ENCODE measurements around the gene TRIM69. TPM values are rescaled to one million over a fixed set of nuclear protein-coding genes. Genes with fewer than 3 reads are reported as not detected.
A peak's percentile ranks its signal among the peaks of the same experiment; 100 is the strongest.
"Not testable (repeated sequence)": the region's sequence is repeated elsewhere in the genome, so short reads cannot be mapped to it uniquely, and the experiment has no call there.

Gene TRIM69, protein sequence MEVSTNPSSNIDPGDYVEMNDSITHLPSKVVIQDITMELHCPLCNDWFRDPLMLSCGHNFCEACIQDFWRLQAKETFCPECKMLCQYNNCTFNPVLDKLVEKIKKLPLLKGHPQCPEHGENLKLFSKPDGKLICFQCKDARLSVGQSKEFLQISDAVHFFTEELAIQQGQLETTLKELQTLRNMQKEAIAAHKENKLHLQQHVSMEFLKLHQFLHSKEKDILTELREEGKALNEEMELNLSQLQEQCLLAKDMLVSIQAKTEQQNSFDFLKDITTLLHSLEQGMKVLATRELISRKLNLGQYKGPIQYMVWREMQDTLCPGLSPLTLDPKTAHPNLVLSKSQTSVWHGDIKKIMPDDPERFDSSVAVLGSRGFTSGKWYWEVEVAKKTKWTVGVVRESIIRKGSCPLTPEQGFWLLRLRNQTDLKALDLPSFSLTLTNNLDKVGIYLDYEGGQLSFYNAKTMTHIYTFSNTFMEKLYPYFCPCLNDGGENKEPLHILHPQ
- 10 to 100 TPM; 19.9 to 28.4 (median 22.6) TPM for polyA plus RNA-seq (ENCODE audit: insufficient read depth in 1 of 5, insufficient read length in 5 of 5, low replicate concordance in 1 of 5)
- long read RNA-seq, donor 1, transcript TRIM69-207 (2 exons, 3,190 nt) = major isoform, 10 of 10 reads
- long read RNA-seq, donor 1, partial matches to known transcripts = 0 of 10 reads
- long read RNA-seq, donor 1, other reads (novel, unspliced or antisense) = 0 of 10 reads
- long read RNA-seq, donor 2, transcript TRIM69-207 (2 exons, 3,190 nt) = major isoform, 6 of 6 reads
- long read RNA-seq, donor 2, partial matches to known transcripts = 0 of 6 reads
- long read RNA-seq, donor 2, other reads (novel, unspliced or antisense) = 0 of 6 reads
- long read RNA-seq, donor 3, transcript TRIM69-207 (2 exons, 3,190 nt) = major isoform, 9 of 9 reads
- long read RNA-seq, donor 3, partial matches to known transcripts = 0 of 9 reads
- long read RNA-seq, donor 3, other reads (novel, unspliced or antisense) = 0 of 9 reads
- long read RNA-seq, donor 4, transcript TRIM69-207 (2 exons, 3,190 nt) = major isoform, 8 of 8 reads
- long read RNA-seq, donor 4, partial matches to known transcripts = 0 of 8 reads
- long read RNA-seq, donor 4, other reads (novel, unspliced or antisense) = 0 of 8 reads
- long read RNA-seq, donor 5, transcript TRIM69-207 (2 exons, 3,190 nt) = major isoform, 12 of 12 reads
- long read RNA-seq, donor 5, partial matches to known transcripts = 0 of 12 reads
- long read RNA-seq, donor 5, other reads (novel, unspliced or antisense) = 0 of 12 reads
- long read RNA-seq, donor 6, transcript TRIM69-207 (2 exons, 3,190 nt) = major isoform, 16 of 16 reads
- long read RNA-seq, donor 6, partial matches to known transcripts = 0 of 16 reads
- long read RNA-seq, donor 6, other reads (novel, unspliced or antisense) = 0 of 16 reads
- long read RNA-seq, donor 7, transcript TRIM69-207 (2 exons, 3,190 nt) = major isoform, 5 of 5 reads
- long read RNA-seq, donor 7, partial matches to known transcripts = 0 of 5 reads
- long read RNA-seq, donor 7, other reads (novel, unspliced or antisense) = 0 of 5 reads
- long read RNA-seq, donor 8, partial matches to known transcripts = 0 of 2 reads
- long read RNA-seq, donor 8, other reads (novel, unspliced or antisense) = 0 of 2 reads

DNA sequence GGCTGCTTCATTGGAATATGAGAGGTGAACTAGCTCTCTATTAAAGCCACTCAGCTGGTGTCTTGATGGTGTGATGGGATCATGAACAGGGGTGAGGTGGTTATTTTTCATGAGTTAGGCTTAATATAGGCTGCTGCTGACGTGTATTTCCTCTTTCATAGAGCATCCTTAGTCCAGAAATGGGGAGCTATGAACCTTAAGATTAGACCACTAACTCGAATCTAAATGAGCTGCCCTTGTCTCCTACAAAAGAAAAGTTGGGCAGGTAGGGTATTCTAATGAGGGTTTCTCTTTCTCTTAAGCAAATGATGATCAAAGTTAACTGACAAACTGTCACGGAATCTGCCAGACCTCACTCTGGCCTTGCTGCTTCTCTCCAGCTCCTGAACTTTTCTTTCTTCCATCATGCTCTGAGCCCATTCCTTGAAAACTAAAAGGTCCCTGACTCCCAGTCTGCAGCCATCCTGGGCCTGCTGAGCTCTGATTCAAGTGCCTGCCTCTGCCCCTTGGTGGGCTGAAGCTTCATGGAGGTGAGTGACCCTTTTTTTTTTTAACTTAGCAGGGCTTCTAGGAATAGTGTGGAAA, at the start of gene TRIM69:
Gene TRIM69 (plus strand): TSS at position 348 of the 585 bp plus-strand sequence. CDS start 177 bp downstream, at position 525.
- DNase-seq = no peak

DNA sequence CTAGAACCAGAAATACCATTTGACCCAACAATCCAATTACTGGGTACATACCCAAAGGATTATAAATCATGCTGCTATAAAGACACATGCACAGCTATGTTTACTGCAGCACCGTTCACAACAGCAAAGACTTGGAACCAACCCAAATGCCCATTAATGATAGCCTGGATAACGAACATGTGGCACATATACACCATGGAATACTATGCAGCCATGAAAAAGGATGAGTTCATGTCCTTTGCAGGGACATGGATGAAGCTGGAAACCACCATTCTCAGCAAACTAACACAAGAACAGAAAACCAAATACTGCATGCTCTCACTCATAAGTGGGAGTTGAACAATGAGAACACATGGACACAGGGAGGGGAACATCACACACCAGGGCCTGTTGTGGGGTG, 47.0 kb upstream of the TRIM69 start:
- not testable (repeated sequence) for DNase-seq

DNA sequence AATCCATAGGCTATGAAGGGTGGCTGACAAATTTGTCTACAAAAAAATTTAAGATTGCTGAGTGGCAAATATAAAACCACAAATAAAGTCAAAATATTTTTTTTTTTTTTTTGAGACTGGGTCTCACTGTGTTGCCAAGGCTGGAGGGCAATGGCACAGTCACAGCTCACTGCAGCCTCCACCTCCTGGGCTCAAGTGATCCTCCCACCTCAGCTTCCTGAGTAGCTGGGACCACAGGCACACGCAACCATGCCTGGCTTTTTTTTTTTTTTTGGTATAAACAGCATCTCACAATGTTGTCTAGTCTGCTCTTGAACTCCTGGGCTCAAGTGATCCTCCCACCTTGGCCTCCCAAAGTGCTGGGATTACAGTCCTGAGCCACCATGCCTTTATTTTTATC, 46.1 kb upstream of the TRIM69 start:
- not testable (repeated sequence) for DNase-seq

DNA sequence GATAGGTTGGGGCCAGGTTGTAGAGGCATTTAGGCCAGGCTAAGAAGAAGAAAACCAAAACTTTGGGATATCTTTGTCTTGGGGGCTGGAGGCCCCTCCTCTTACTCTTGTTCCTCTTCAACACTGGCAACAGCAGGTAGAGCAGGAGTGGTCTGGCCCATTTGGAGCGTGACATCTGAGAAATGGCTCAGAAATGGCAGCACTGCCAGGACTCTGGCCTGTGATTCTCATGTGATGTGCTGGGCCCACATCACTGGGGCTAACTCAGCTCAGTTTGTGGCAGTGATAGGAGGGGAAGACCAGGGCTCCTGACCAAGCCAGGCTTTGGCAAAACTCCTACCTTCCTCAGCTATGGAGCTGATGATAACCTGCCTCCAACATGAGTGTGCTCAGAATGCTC, 43.7 kb upstream of the TRIM69 start:
- no peak for DNase-seq

DNA sequence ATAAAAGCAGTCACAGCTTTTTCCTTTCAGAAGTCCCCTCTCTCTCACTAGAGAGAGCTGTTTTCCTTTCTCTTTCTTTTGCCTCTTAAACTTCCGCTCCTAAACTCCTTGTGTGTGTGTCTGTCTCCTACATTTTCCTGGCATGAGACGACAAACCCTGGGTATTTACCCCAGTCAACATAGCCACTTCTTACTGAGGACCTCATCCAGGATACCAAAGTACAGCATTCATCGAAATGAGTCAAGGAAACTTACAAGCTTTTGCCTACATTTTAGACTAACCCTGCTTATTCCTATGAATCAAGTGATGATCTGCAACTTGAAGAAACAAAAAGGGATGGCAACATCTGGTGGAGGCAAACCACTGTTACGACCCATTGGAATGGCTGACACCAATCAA, 41.9 kb upstream of the TRIM69 start:
- no peak for DNase-seq

DNA sequence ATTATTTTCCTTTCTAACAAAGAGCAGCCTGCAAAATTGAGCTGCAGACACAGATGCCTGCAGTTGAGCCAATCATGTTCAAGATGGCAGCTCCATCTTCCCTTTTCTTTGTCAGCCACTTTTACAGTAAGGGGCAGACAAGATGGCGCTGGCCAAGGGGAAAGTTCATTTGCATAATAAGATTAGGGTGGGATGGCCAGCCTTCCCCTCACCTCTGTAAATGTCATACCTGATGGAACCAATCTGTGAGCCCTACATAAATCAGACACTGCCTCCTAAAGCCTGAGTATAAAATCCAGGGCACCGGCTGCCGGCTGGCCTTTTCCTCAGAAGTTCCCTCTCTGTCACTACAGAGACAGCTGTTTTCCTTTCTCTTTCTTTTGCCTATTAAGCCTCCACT, 41.0 kb upstream of the TRIM69 start:
- DNase-seq = no peak

DNA sequence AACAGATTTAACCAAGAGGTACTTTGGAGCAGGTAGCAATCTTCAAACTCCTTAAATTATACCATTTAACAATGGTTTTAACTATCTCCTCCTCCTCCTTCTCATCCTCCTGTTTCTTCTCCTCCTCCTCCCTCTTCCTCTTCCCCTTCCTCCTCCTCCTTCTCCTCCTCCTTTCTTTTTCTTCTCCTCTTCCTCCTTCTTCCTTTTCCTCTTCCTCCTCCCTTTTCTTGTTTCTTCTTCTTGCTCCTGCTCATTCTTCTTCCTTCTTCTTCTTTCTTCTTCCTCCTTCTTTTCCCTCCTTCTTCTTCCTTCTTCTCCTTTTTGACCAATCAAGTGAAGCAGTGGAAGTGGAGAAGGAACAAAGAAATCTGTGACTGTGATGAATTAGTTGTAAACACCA, 39.3 kb upstream of the TRIM69 start:
- DNase-seq = no peak

DNA sequence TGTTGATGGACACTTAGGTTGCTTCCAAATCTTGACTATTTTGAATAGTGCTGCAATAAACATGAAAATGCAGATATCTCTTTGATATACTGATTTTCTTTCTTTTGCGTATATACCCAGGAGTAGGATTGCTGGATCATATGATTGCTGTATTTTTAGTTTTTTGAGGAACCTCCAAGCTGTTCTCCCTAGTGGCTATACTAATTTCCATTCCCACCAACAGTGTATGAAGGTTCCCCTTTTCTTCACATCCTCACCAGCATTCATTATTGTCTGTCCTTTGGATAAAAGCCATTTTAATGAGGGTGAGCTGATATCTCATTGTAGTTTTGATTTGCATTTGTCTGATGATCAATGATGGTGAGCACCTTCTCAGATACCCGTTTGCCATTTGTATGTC, 37.7 kb upstream of the TRIM69 start:
- DNase-seq = no peak

DNA sequence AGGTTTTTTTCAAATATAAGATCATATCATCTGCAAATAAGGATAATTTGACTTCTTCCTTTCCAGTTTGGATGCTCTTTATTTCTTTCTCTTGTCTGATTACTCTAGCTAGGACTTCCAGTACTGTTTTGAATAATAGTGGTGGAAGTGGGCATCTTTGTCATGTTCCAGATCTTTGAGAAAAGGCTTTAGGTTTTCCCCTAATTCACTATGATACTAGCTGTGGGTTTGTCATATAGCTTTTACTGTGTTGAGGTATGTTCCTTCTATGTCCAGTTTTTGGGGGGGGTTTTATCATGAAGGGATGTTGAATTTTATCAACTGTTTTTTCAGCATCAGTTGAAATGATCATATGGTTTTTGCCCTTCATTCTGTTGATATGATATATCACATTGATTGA, 35.7 kb upstream of the TRIM69 start:
- DNase-seq = not testable (repeated sequence)

DNA sequence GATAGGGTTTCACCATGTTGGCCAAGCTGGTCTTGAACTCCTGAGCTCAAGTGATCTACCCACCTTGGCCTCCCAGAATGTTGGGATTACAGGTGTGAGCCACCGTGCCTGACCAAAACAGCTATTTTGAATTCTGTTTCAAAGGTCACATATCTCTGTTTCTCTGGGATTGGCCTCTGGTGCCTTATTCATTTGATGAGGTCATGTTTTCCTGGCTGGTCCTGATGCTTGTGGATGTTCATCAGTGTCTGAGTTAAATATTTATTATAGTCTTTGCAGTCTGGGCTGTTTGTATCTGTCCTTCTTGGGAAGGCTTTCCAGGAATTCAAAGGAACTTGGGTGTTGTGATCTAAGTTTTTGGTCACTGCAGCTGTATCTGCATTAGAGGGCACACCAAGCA, 30.3 kb upstream of the TRIM69 start:
- DNase-seq = no peak

DNA sequence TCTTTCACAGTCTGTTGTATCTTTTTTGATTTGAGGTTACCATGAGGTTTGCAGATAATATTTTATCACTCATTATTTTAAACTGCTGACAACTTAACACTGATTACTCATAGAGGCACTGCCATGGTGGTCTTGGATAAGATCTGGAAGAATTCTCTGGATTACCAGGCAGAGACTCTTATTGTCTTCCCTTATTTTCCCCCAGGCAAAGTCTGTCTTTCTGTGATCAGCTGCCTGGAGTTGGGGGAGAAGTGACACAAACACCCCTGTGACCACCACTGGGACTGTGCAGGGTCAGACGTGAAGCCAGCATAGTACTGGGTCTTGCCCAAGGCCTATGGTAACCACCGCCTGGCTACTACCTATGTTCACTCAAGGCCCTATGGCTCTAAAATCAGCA, 29.9 kb upstream of the TRIM69 start:
- DNase-seq = no peak

DNA sequence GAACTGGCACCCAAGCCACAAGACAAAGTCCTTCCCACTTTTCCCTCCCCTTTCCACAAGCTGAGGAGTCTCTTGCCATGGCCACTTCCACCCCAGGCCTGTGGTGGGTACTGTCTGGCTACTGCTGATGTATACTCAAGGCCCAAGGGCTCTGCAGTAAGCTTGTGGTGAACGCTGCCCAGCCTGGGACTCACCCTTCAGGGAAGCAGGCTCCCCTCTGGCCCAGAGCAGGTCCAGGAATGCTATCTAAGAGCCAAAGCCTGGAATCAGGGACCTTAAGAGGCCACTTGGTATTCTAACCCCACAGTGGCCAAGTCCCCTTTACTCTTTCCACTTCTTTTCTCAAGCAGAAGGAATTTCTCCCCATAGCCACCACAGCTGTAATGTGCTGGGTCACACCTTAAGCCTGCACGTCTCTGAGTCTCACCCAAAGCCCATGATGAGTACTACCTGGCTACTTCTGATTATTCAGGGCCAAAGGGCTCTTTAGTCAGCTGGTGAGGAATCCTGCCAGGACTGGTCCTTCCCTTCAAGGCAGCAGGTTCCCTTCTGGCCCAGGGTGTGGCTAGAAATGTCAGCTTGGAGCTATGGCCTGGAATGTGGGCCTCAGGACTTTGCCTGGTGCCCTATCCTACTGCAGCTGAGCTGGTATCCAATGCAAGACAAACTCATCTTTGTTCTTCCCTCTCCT, 29.2 kb upstream of the TRIM69 start:
- DNase-seq = no peak

DNA sequence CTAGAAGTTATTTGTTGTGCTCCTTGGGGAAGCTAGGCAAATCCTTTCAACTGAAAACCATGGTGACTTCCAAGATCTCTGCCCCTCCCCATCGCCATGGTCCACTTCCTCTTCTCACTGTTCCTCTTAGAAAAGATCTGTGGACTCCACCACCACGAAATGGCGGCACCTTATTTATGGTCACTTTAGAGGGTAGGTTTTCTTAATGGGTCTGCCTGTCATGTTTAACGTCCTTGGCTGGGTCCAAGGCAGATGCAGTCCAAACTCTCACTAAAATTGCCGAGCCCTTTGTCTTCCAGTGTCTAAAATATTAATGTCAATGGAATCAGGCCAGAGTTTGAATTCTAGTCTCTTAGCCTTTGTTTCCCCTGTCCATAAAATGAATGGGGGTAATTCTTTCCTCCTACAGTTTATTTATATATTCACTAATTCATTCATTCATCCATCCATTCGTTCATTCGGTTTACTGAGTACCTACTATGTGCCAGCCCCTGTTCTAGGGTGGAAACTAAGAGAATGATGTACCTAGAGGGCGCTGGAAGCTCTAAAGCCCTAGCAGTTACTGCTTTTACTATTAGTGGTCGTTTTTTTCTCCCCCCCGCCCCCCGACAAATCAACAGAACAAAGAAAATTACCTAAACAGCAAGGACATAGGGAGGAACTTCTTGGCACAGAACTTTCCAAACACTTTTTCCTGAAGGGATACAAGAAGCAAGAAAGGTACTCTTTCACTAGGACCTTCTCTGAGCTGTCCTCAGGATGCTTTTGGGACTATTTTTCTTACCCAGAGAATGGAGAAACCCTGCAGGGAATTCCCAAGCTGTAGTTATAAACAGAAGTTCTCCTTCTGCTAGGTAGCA, 25.9 kb upstream of the TRIM69 start:
- DNase-seq = peak in 1 of 2 donors; percentile 39

DNA sequence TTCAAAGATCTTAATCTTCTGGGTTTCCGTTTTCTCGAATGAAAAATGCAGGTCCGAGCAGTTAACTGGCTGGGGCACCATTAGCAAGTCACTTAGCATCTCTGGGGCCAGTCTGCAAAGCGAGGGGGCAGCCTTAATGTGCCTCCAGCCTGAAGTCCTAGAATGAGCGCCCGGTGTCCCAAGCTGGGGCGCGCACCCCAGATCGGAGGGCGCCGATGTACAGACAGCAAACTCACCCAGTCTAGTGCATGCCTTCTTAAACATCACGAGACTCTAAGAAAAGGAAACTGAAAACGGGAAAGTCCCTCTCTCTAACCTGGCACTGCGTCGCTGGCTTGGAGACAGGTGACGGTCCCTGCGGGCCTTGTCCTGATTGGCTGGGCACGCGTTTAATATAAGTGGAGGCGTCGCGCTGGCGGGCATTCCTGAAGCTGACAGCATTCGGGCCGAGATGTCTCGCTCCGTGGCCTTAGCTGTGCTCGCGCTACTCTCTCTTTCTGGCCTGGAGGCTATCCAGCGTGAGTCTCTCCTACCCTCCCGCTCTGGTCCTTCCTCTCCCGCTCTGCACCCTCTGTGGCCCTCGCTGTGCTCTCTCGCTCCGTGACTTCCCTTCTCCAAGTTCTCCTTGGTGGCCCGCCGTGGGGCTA, 25.1 kb upstream of the TRIM69 start, which contains the start of the genes B2M and PATL2:
Gene B2M (plus strand): TSS at position 422 of the 647 bp plus-strand sequence. CDS start 30 bp downstream, at position 452.
Gene PATL2 (minus strand): TSS at position 228 of the 647 bp plus-strand sequence. CDS start 34,833 bp downstream, outside the sequence.
- peak; percentile 96 to 98 for DNase-seq

DNA sequence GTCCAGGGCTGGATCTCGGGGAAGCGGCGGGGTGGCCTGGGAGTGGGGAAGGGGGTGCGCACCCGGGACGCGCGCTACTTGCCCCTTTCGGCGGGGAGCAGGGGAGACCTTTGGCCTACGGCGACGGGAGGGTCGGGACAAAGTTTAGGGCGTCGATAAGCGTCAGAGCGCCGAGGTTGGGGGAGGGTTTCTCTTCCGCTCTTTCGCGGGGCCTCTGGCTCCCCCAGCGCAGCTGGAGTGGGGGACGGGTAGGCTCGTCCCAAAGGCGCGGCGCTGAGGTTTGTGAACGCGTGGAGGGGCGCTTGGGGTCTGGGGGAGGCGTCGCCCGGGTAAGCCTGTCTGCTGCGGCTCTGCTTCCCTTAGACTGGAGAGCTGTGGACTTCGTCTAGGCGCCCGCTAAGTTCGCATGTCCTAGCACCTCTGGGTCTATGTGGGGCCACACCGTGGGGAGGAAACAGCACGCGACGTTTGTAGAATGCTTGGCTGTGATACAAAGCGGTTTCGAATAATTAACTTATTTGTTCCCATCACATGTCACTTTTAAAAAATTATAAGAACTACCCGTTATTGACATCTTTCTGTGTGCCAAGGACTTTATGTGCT, 24.5 kb upstream of the TRIM69 start:
- peak; percentile 65 to 71 for DNase-seq

DNA sequence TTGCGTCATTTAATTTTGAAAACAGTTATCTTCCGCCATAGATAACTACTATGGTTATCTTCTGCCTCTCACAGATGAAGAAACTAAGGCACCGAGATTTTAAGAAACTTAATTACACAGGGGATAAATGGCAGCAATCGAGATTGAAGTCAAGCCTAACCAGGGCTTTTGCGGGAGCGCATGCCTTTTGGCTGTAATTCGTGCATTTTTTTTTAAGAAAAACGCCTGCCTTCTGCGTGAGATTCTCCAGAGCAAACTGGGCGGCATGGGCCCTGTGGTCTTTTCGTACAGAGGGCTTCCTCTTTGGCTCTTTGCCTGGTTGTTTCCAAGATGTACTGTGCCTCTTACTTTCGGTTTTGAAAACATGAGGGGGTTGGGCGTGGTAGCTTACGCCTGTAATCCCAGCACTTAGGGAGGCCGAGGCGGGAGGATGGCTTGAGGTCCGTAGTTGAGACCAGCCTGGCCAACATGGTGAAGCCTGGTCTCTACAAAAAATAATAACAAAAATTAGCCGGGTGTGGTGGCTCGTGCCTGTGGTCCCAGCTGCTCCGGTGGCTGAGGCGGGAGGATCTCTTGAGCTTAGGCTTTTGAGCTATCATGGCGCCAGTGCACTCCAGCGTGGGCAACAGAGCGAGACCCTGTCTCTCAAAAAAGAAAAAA, 23.9 kb upstream of the TRIM69 start:
- DNase-seq = peak; percentile 78 to 89

All from right lung (tissue), 10 donors.